CD1c-positive myeloid dendritic cell (primary cell): ENCODE data around the gene TSSK2.

Source experiments
- DNase-seq: peaks from one replicate; pipeline ENCODE4 v3.0.0-alpha.2; 2016; ENCODE audit errors: extremely low spot score

Gene TSSK2

GRCh38 chr22:19125011-19125410, 6.1 kb upstream of the TSSK2 start:
- DNase-seq = no peak

- DNase-seq = no peak
Measured at GRCh38 chr22:19125474-19126308, 5.4 kb upstream of the TSSK2 start.

GRCh38 chr22:19126309-19127273, 4.5 kb upstream of the TSSK2 start:
- no peak for DNase-seq

GRCh38 chr22:19127329-19128008, 3.6 kb upstream of the TSSK2 start:
- DNase-seq = no peak

GRCh38 chr22:19128009-19128401, 3.1 kb upstream of the TSSK2 start:
- no peak for DNase-seq

- no peak for DNase-seq
Measured at GRCh38 chr22:19128946-19129727, 2.0 kb upstream of the TSSK2 start.

- DNase-seq = no peak
Measured at GRCh38 chr22:19129871-19130270, 1.2 kb upstream of the TSSK2 start.

- DNase-seq = no peak
Measured at GRCh38 chr22:19131685-19132015, 542 bp downstream of the TSSK2 start.

GRCh38 chr22:19132153-19132552, 1.0 kb downstream of the TSSK2 start:
- no peak for DNase-seq

GRCh38 chr22:19132693-19133400, 1.7 kb downstream of the TSSK2 start:
- no peak for DNase-seq

- DNase-seq = no peak
Measured at GRCh38 chr22:19133561-19133960, 2.5 kb downstream of the TSSK2 start.

- DNase-seq = no peak
Measured at GRCh38 chr22:19134176-19134831, 3.2 kb downstream of the TSSK2 start.

- DNase-seq = no peak
Measured at GRCh38 chr22:19134874-19135273, 3.8 kb downstream of the TSSK2 start.

GRCh38 chr22:19136915-19137314, 5.8 kb downstream of the TSSK2 start:
- no peak for DNase-seq

GRCh38 chr22:19137384-19138216, 6.5 kb downstream of the TSSK2 start:
- no peak for DNase-seq

- DNase-seq = no peak
Measured at GRCh38 chr22:19138217-19139000, 7.3 kb downstream of the TSSK2 start.

GRCh38 chr22:19139001-19139356, 7.9 kb downstream of the TSSK2 start:
- no peak for DNase-seq

- no peak for DNase-seq
Measured at GRCh38 chr22:19139974-19140373, 8.9 kb downstream of the TSSK2 start.

- DNase-seq = no peak
Measured at GRCh38 chr22:19142394-19142793, 11.3 kb downstream of the TSSK2 start.
